ENCODE data around the gene MBD4.

The MBD4 gene

GRCh38 chr3:129382366-129382765 is 57.4 kb downstream of the MBD4 start:
- DNase-seq (ENCODE audit: low spot score): no peak

Measured in CD4-positive, alpha-beta T cell treated with Interleukin-15 for 4 hours (primary cell).